Heart left ventricle (tissue), 16 donors: Measurements from ENCODE around the gene LAMA3. TPM values are rescaled to one million over a fixed set of nuclear protein-coding genes. Genes with fewer than 3 reads are reported as not detected.
A peak's percentile ranks its signal among the peaks of the same experiment; 100 is the strongest.

Source experiments
- ATAC-seq, 4 donors: fragments of 200-7000 bp; cut with Tn5 transposase; one replicate each; pipeline ENCODE4 v1.9.1; 2020 to 2022; ENCODE audit warnings: moderate library complexity in 4 of 4, mild to moderate bottlenecking in 3 of 4, moderate number of reproducible peaks in 1 of 4
- DNase-seq, 5 donors: peaks; one replicate each; pipeline ENCODE4 v3.0.0-alpha.2; 2020
- H3K27ac ChIP-seq, 12 donors: fragments of 200-600 bp; sonication (generic) in 4 of 12; one replicate each; pipeline versions ENCODE4 v1.5.0 to v1.8.0; 2016 to 2022; ENCODE audit warnings: mild to moderate bottlenecking in 2 of 12
- H3K27me3 ChIP-seq, 9 donors: fragments of 200-600 bp; sonication (generic) in 2 of 9; one replicate each; pipeline versions ENCODE4 v1.5.1 to v1.8.0; 2016 to 2022; ENCODE audit warnings: mild to moderate bottlenecking in 3 of 9
- H3K36me3 ChIP-seq, 9 donors: fragments of 200-600 bp; sonication (generic) in 2 of 9; one replicate each; pipeline versions ENCODE4 v1.5.0 to v1.8.0; 2018 to 2022; ENCODE audit warnings: mild to moderate bottlenecking in 2 of 9
- H3K4me1 ChIP-seq, 12 donors: fragments of 200-600 bp; sonication (generic) in 4 of 12; one replicate each; pipeline versions ENCODE4 v1.5.0 to v1.8.0; 2016 to 2022; ENCODE audit warnings: mild to moderate bottlenecking in 3 of 12
- H3K4me3 ChIP-seq, 12 donors: fragments of 200-600 bp; sonication (generic) in 4 of 12; one replicate each; pipeline versions ENCODE4 v1.5.0 to v1.8.0; 2017 to 2022; ENCODE audit warnings: mild to moderate bottlenecking in 9 of 12, moderate library complexity in 4 of 12
- H3K9me3 ChIP-seq, 12 donors: fragments of 200-600 bp; sonication (generic) in 4 of 12; one replicate each; pipeline versions ENCODE4 v1.5.0 to v1.8.0; 2016 to 2022; ENCODE audit warnings: mild to moderate bottlenecking in 1 of 12
- CTCF ChIP-seq, 12 donors: fragments of 200-600 bp; sonication (generic) in 4 of 12; IDR thresholded peaks; one replicate each; pipeline versions ENCODE4 v1.5.0 to v1.8.0; 2018 to 2022; ENCODE audit warnings: antibody characterized with exemption in 12 of 12, mild to moderate bottlenecking in 5 of 12
- POLR2A ChIP-seq, 2 donors: fragments of 450-650 bp; IDR thresholded peaks; one replicate each; pipeline ENCODE4 v1.6.1; 2017; ENCODE audit warnings: antibody characterized with exemption in 2 of 2, mild to moderate bottlenecking in 2 of 2, moderate library complexity in 2 of 2
- WGBS, 4 donors: extraction: QIAGEN DNeasy Blood & Tissue Kit in 2 of 4; methylation state at CpG; one replicate each; pipeline versions ENCODE4 v1.1.5 to v1.1.7; 2013 to 2018; 5-methylcytosine and 5-hydroxymethylcytosine counted together
- intact Hi-C, 10 donors: fragments of 100-400 bp; cut with DNase I; formaldehyde crosslinking; loops; one replicate each; pipeline versions ENCODE4 v1.11.1 to v1.14.2; 2022
- polyA plus RNA-seq, 2 donors: library from polyadenylated mRNA; stranded (reverse); fragments of 200-250 nt; gene quantifications; one replicate each; pipeline ENCODE4 v1.2.3, GENCODE V29; 2013
- total RNA-seq, 9 donors: library from RNA; depleted of rRNA in 2 of 9; stranded (reverse); fragments of >200 nt in 2 of 9; fragmentation: NEBNext Ultra II Directional in 3 of 9; extraction: Animal tissue kit (Norgen Biotek cat#: 25700) in 3 of 9; gene quantifications; one replicate each; pipeline versions ENCODE4 v1.1.0 to v1.2.4, GENCODE V29; 2016 to 2023
- donor health status: ischemic (EF 13 %, LVEDD 7.1; RV severe dilation, severe dysfunction).
- donor health status: healthy with polysubstance abuse.
- donor health status: DM: no; HTN: yes; CAD: no.
- donor health status: DM: no; HTN: no; CAD: no.
- donor health status: ischemic (EF 25% LVEDD 6.9; RV normal size, moderate dysfunction).
- donor health status: ischemic (EF 25% LVEDD 5.7; RV mildly dilated, moderate dysfunction).
- donor health status: healthy.
- donor health status: DM: yes; HTN: yes; CAD: no.
- donor health status: ischemic (EF 35%, LVEDD 5.7; RV mildly dilated, moderate dysfunction).
- donor health status: nonischemic (EF 11% LVEDD 7.7; RV severe dilation, severe dysfunction).
- donor health status: DM: yes; HTN: yes; CAD: no.
- donor health status: PGD.
- donor health status: ischemic (EF 29% LVEDD 5.4; RV normal size, mild dysfunction).
- donor health status: nonischemic (EF 23%, LVEDD 6.1; RV moderate dilation, normal function).

LAMA3 gene
- total and polyA plus RNA-seq, 11 donors, result 1.2 to 6.6 (median 3.2) TPM

- 86 to 93% (median 89%) methylated on average over 8 of the region's 8 CpGs for WGBS, 4 donors
- intact Hi-C loops, result loop anchor here in 4 of 10 donors (10.0 kb wide), 1 partner anchor 148 kb away; no protein-coding TSS in a partner anchor
Measured at GRCh38 chr18:23966909-23967308, 277.7 kb downstream of the LAMA3 start.

GRCh38 chr18:23967321-23968089, 278.3 kb downstream of the LAMA3 start:
- intact Hi-C loops, result loop anchor here in 4 of 10 donors (10.0 kb wide), 1 partner anchor 147 kb away; no protein-coding TSS in a partner anchor
- H3K27me3 ChIP-seq, result no peaks in the 10 kb centered on the region
- DNase-seq (no peak), ATAC-seq (peak in 3 of 4 donors; percentile 25 to 34 (median 29))
- H3K4me3 ChIP-seq, result no peak overlapping the region
- H3K27ac ChIP-seq, result peak overlapping the region in 1 of 12 donors; percentile 25
- H3K4me1 ChIP-seq, result peaks cover 0 to 21% (median 0%) of the 10 kb centered on the region in 12 donors
- H3K36me3 ChIP-seq, result no peaks in the 10 kb centered on the region
- TF ChIP-seq CTCF (IDR thresholded peaks at IDR 0.05) (no peak), POLR2A (IDR thresholded peaks at IDR 0.05) (no peak)
- no peaks in the 10 kb centered on the region for H3K9me3 ChIP-seq
- 82 to 93% (median 83%) methylated on average over 7 to 9 of the region's 9 CpGs for WGBS, 4 donors

More at GRCh38 chr18:23966909-23967308, 277.7 kb downstream of the LAMA3 start:
- Histone ChIP-seq H3K9me3 (no peaks in the 10 kb centered on the region), H3K36me3 (no peaks in the 10 kb centered on the region), H3K27ac (no peak overlapping the region), H3K4me1 (peaks cover 0 to 21% (median 0%) of the 10 kb centered on the region in 12 donors), H3K27me3 (no peaks in the 10 kb centered on the region), H3K4me3 (no peak overlapping the region)
- DNase-seq, result no peak
- TF ChIP-seq CTCF (IDR thresholded peaks at IDR 0.05) (no peak), POLR2A (IDR thresholded peaks at IDR 0.05) (no peak)
- no peak for ATAC-seq

GRCh38 chr18:23968638-23969604, 279.7 kb downstream of the LAMA3 start:
- no peak for DNase-seq
- no peaks in the 10 kb centered on the region for H3K27me3 ChIP-seq
- no peak for ATAC-seq
- H3K27ac ChIP-seq, result no peak overlapping the region
- H3K36me3 ChIP-seq, result no peaks in the 10 kb centered on the region
- H3K4me3 ChIP-seq, result no peak overlapping the region
- WGBS, 4 donors, result 93 to 98% (median 95%) methylated on average over 4 of the region's 4 CpGs
- intact Hi-C loops, result loop anchor here in 4 of 10 donors (10.0 kb wide), 1 partner anchor 146 kb away; no protein-coding TSS in a partner anchor
- no peaks in the 10 kb centered on the region for H3K9me3 ChIP-seq
- TF ChIP-seq CTCF (IDR thresholded peaks at IDR 0.05) (no peak), POLR2A (IDR thresholded peaks at IDR 0.05) (no peak)
- H3K4me1 ChIP-seq, result peaks cover 0 to 21% (median 0%) of the 10 kb centered on the region in 12 donors
